ENCODE results near the gene GEMIN7. TPM values are rescaled to one million over a fixed set of nuclear protein-coding genes. Genes with fewer than 3 reads are reported as not detected.
"Not testable (repeated sequence)": the region's sequence is repeated elsewhere in the genome, so short reads cannot be mapped to it uniquely, and the experiment has no call there.

The GEMIN7 gene
- total RNA-seq, 4 donors from 2014 or later = 28.7 to 34.2 (median 29.6) TPM; not detected in 1

DNA sequence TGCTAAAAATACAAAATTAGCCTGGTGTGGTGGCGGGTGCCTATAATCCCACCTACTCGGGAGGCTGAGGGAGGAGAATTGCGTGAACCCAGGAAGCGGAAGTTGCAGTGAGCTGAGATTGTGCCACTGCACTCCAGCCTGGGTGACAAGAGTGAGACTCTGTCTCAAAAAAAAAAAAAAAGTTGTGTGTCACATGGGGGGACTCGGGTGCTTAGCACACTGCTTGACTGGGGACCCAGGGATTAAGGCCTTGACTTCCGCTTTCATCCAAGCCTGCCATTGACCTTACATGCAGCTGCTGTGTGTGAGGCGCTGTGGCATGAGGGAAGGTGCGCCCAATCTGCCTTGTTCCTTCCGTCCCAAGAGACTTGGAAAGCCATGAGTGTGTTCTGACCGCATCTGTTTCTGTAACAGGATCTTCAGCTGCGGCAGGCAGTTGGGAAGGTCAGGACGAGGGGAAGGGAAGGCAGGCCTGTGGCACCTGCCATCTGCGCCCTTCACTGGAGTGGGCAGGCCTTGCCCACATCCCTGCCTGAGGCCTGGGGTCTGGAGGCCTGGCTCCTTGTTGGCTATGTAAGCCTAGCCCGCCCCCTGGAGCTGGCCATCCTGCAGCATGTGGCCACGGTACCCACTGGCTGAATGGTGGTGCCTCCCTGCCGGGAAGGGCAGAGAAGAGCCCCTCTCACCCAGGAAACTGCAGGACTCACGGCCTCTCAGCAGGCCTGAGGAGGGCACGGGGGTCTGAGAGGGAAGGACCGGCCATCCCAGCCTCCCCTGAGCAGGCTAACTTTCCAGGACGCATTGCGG is 37.0 kb downstream of the GEMIN7 start:
- TF ChIP-seq POLR2A (IDR thresholded peaks at IDR 0.05) = no peak
- TF ChIP-seq CTCF (IDR thresholded peaks at IDR 0.05) = no peak
- DNase-seq = no peak
- H3K27ac ChIP-seq = no peak overlapping the region
- no peak overlapping the region for H3K4me3 ChIP-seq
- H3K27me3 ChIP-seq = no peaks in the 10 kb centered on the region
- peaks cover 0 to 58% (median 19%) of the 10 kb centered on the region in 4 donors for H3K4me1 ChIP-seq
- no peaks in the 10 kb centered on the region for H3K9me3 ChIP-seq
- H3K36me3 ChIP-seq = no peaks in the 10 kb centered on the region

GRCh38 chr19:45117167-45117594 is 38.1 kb downstream of the GEMIN7 start:
- H3K27ac ChIP-seq = peak overlapping the region in 1 of 4 donors; percentile 51
- H3K4me1 ChIP-seq = peaks cover 0 to 51% (median 22%) of the 10 kb centered on the region in 4 donors
- no peak for TF ChIP-seq CTCF (IDR thresholded peaks at IDR 0.05)
- no peak for TF ChIP-seq POLR2A (IDR thresholded peaks at IDR 0.05)
- no peaks in the 10 kb centered on the region for H3K36me3 ChIP-seq
- DNase-seq = peak in 2 of 3 donors; percentile 45 to 62
- no peaks in the 10 kb centered on the region for H3K27me3 ChIP-seq
- no peaks in the 10 kb centered on the region for H3K9me3 ChIP-seq
- H3K4me3 ChIP-seq = no peak overlapping the region

GRCh38 chr19:45117671-45118070 is 38.6 kb downstream of the GEMIN7 start:
- peaks cover 0 to 50% (median 22%) of the 10 kb centered on the region in 4 donors for H3K4me1 ChIP-seq
- H3K9me3 ChIP-seq = no peaks in the 10 kb centered on the region
- no peak for TF ChIP-seq POLR2A (IDR thresholded peaks at IDR 0.05)
- TF ChIP-seq CTCF (IDR thresholded peaks at IDR 0.05) = no peak
- no peaks in the 10 kb centered on the region for H3K36me3 ChIP-seq
- DNase-seq = no peak
- no peaks in the 10 kb centered on the region for H3K27me3 ChIP-seq
- no peak overlapping the region for H3K4me3 ChIP-seq
- peak overlapping the region in 1 of 4 donors; percentile 51 for H3K27ac ChIP-seq

DNA sequence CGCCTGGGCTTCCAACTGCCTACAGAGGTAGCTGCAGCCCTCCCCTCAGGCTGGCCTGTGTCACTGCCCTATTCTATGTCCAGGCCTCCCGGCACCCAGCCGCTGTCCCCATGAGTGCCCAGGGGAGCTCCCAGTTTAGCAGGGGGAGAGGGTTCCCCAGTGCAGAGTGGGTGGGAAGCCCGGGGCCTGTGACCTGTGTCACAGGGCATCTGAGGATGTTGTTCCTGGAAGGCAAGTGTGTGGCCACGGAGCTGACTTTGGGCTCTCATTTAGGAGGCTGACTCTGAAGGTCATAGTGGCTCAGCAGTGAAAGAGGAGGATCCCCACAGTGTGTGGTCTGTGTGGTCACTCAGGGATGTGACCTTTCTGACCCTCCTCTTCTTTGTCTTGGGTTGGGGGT is 39.0 kb downstream of the GEMIN7 start:
- peak overlapping the region in 2 of 4 donors; percentile 42 to 51 for H3K27ac ChIP-seq

DNA sequence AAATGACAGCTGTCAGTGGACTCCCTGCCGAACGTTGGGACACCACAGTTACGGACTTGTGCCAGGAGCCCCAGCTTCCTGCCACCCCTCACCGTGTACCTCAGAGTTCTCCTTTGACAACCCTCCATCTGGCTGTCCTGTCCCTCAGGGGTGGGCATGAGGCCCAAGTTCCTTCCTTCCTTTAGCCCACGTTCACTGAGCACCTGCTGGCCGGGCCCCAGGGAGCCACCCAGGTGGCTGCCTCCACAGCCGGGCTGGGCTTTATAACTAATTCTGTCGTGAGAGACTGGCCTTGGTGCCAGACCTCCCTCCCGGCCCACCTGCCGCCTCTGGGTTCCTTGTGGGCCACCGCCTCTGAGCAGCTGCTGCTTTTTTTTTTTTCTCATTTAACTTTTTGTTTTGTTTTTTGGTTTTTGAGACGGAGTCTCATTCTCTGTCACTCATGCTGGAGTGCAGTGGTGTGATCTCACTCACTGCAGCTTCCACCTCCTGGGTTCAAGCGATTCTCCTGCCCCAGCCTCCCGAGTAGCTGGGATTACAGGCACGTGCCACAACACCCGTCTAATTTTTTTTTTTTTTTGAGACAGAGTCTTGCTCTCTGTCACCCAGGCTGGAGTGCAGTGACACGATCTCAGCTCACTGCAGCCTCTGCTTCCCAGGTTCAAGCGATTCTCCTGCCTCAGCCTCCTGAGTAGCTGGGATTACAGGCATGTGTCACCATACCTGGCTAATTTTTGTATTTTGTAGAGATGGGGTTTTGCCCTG is 39.7 kb downstream of the GEMIN7 start:
- H3K27ac ChIP-seq = peak overlapping the region in 3 of 4 donors; percentile 25 to 51 (median 42)
- not testable (repeated sequence) for H3K36me3 ChIP-seq, H3K9me3 ChIP-seq, H3K4me3 ChIP-seq, H3K27me3 ChIP-seq
- peak in 2 of 3 donors; percentile 47 to 69 for DNase-seq
- peaks cover 0 to 48% (median 22%) of the 10 kb centered on the region in 4 donors for H3K4me1 ChIP-seq

More for the DNA sequence above, 39.0 kb downstream of the GEMIN7 start:
- no peaks in the 10 kb centered on the region for H3K36me3 ChIP-seq
- H3K4me1 ChIP-seq = peaks cover 0 to 48% (median 22%) of the 10 kb centered on the region in 4 donors
- H3K4me3 ChIP-seq = no peak overlapping the region
- DNase-seq = no peak
- H3K27me3 ChIP-seq = no peaks in the 10 kb centered on the region
- TF ChIP-seq CTCF (IDR thresholded peaks at IDR 0.05) (no peak), POLR2A (IDR thresholded peaks at IDR 0.05) (no peak)
- H3K9me3 ChIP-seq = no peaks in the 10 kb centered on the region

GRCh38 chr19:45119582-45119981 is 40.5 kb downstream of the GEMIN7 start:
- DNase-seq = no peak
- H3K36me3 ChIP-seq = no peaks in the 10 kb centered on the region
- no peak for TF ChIP-seq CTCF (IDR thresholded peaks at IDR 0.05)
- TF ChIP-seq POLR2A (IDR thresholded peaks at IDR 0.05) = no peak
- H3K27ac ChIP-seq = no peak overlapping the region
- no peaks in the 10 kb centered on the region for H3K9me3 ChIP-seq
- H3K27me3 ChIP-seq = no peaks in the 10 kb centered on the region
- H3K4me1 ChIP-seq = peaks cover 0 to 42% (median 22%) of the 10 kb centered on the region in 4 donors
- H3K4me3 ChIP-seq = no peak overlapping the region
